ENCODE results near the gene CAPN10. TPM values are rescaled to one million over a fixed set of nuclear protein-coding genes. Genes with fewer than 3 reads are reported as not detected.
A peak's percentile ranks its signal among the peaks of the same experiment; 100 is the strongest.

Gene CAPN10
- total and polyA plus RNA-seq, 9 donors: 2.2 to 34.3 (median 25.1) TPM

DNA sequence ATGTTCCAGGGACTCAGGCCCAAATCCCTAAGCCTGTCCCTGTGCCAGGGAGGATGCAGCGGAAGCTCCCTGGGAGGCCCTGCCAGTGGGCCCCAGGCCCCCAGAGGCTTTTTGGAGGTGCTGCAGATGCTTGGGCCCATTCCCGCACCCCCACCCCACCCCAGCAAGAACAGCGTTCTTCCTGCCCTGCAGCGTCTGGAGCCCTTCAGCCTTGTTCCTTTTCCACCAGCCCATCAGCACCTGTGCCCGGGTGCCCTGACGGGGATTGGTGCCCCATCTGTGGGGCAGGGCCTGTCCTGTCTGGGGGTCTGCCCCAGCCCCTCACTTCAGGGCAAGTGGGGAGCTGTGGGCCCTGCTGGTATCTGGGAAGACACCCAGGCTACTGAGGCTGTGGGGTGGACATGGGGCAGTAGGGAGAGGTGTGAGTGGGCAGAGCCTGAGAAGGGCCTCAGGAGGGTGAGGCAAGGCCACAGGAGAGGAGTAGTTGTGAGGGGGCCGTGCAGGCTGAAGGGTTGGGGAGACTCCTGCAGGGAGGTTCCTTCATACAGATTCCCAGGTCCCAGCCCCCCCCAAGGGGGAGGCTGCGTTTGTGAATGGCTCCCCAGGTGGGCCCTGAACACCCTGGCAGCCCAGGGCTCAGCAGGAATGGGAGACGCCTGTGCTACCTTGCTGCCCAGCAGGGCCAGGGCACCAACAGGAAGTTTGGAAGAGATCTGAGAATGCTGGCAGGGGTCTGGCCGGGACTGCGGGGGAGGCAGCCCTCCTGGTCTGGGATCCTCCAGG lies 15.8 kb upstream of the CAPN10 start:
- 71 to 78% (median 74%) methylated on average over 10 to 11 of the region's 11 CpGs for WGBS, 3 donors
- TF ChIP-seq POLR2A (IDR thresholded peaks at IDR 0.05) (no peak), EP300 (IDR thresholded peaks at IDR 0.05) (no peak)
- TF ChIP-seq, protein P1, sequence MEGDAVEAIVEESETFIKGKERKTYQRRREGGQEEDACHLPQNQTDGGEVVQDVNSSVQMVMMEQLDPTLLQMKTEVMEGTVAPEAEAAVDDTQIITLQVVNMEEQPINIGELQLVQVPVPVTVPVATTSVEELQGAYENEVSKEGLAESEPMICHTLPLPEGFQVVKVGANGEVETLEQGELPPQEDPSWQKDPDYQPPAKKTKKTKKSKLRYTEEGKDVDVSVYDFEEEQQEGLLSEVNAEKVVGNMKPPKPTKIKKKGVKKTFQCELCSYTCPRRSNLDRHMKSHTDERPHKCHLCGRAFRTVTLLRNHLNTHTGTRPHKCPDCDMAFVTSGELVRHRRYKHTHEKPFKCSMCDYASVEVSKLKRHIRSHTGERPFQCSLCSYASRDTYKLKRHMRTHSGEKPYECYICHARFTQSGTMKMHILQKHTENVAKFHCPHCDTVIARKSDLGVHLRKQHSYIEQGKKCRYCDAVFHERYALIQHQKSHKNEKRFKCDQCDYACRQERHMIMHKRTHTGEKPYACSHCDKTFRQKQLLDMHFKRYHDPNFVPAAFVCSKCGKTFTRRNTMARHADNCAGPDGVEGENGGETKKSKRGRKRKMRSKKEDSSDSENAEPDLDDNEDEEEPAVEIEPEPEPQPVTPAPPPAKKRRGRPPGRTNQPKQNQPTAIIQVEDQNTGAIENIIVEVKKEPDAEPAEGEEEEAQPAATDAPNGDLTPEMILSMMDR (IDR thresholded peaks at IDR 0.05): no peak
- DNase-seq: peak; percentile 12 to 30 (median 21)
- no peaks in the 10 kb centered on the region for H3K27me3 ChIP-seq
- H3K9me3 ChIP-seq: no peaks in the 10 kb centered on the region
- H3K27ac ChIP-seq: no peak overlapping the region
- no peak overlapping the region for H3K4me3 ChIP-seq
- intact Hi-C loops (cut with DNase I): no loop called here
- H3K36me3 ChIP-seq: no peaks in the 10 kb centered on the region
- peaks cover 16% of the 10 kb centered on the region for H3K4me1 ChIP-seq (ENCODE audit: insufficient read depth)

DNA sequence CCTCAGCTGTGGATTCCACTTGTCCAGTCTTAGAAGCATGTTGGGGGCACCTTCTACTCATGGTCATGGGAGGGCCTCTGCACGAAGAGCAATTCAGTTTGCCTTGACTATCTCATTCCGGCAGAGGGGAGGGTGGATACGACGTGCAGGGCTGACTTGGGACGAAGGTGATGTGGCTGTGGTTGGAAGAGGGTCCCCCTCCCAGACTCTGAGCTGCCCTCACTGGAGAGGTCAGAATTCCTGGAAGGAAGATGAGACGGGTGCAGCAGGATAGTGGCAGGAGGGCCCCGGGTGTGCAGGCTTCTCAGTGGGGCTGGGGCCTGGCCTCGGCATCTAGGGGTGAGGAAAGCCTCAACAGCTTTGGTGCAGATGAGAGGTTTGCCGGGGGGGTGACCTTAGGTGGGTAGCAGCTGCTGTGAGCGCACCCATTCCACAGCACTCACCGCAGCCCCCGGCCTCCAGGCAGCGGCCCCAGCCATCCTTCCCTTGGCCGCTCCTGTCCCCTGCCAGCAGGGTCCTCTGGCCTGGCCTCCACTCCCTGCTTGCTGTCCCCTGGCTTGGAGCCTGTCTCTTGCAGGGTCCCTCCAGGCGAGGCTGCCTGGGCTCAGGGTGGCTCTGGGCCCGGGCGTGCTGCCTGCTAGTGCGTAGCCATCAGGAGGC lies 15.1 kb upstream of the CAPN10 start:
- Histone ChIP-seq H3K4me3 (no peak overlapping the region), H3K27ac (no peak overlapping the region), H3K27me3 (no peaks in the 10 kb centered on the region), H3K36me3 (no peaks in the 10 kb centered on the region), H3K9me3 (no peaks in the 10 kb centered on the region), H3K4me1 (ENCODE audit: insufficient read depth) (peaks cover 14% of the 10 kb centered on the region)
- intact Hi-C loops (cut with DNase I): no loop called here
- TF ChIP-seq, protein P1 (IDR thresholded peaks at IDR 0.05): no peak
- TF ChIP-seq EP300 (IDR thresholded peaks at IDR 0.05): no peak
- TF ChIP-seq POLR2A (IDR thresholded peaks at IDR 0.05): no peak
- 82 to 85% (median 83%) methylated on average over 17 to 18 of the region's 18 CpGs for WGBS, 3 donors
- DNase-seq: peak; percentile 9 to 33 (median 21)

DNA sequence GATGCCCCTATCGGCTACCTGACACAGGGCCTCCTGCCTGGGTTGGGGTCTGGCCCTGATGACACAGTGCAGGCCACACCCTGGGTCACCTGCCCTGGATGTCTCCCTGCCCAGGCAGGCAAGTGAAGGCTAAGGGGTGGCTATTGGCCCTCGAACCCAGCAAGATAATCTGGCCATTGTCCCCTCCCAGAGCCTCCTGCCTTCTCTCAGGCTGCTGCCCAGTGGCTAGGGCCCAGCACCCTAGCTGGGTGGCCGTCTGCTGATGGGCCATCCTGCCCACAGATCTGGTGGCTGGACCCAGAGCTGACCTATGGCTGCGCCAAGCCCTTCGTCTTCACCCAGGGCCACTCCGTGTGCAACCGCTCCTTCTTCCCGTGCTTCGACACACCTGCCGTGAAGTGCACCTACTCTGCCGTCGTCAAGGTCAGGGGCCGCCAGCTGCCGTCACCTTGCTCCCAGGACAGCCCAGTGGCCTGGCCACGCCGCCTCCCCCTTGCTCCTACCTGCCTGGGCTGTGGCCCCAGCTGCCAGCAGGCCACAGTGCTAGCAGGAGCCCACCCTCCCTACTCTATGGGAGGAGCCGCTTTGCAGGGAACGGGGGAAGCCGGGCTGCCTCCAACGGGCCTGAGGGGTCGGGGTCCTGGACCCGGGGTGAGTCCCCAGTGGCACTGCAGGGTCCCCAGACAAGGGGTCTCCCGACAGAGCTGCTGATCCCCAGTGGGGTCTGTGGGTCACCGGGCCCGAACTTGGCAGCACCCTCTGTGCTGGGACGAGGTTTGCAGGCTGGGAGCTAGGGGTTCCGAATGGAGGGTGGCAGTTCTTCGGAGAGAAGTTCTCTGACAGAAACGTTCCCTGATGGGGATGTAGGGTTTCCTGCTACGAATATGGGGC lies 14.1 kb upstream of the CAPN10 start:
- WGBS, 3 donors: 81 to 85% (median 84%) methylated on average over 30 of the region's 30 CpGs
- peak in 4 of 5 donors; percentile 16 to 36 (median 28) for DNase-seq
- no peaks in the 10 kb centered on the region for H3K27me3 ChIP-seq
- no peak overlapping the region for H3K4me3 ChIP-seq
- H3K27ac ChIP-seq: no peak overlapping the region
- H3K9me3 ChIP-seq: no peaks in the 10 kb centered on the region
- H3K36me3 ChIP-seq: no peaks in the 10 kb centered on the region
- H3K4me1 ChIP-seq (ENCODE audit: insufficient read depth): peaks cover 11% of the 10 kb centered on the region
- intact Hi-C loops (cut with DNase I): no loop called here
- TF ChIP-seq, protein P1 (IDR thresholded peaks at IDR 0.05): no peak
- TF ChIP-seq EP300 (IDR thresholded peaks at IDR 0.05): no peak
- TF ChIP-seq POLR2A (IDR thresholded peaks at IDR 0.05): no peak

DNA sequence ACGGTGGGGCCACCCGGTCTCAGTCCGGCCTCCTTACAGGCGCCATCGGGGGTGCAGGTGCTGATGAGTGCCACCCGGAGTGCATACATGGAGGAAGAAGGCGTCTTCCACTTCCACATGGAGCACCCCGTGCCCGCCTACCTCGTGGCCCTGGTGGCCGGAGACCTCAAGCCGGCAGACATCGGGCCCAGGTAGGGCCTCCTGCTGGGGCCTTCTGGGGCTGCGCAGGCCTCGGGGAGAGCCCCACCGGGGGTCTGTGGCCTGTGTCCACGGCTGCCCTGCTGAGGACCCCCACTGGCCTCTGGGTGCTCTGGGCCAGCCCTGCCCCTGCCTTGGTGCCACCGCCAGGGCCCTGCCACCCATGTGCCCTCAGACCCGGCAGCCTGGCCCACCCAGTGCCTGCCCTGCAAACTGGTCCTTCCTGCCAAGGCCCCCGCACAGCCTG lies 13.4 kb upstream of the CAPN10 start:
- TF ChIP-seq, protein P1 (IDR thresholded peaks at IDR 0.05): no peak
- TF ChIP-seq POLR2A (IDR thresholded peaks at IDR 0.05) (no peak), EP300 (IDR thresholded peaks at IDR 0.05) (no peak)
- Histone ChIP-seq H3K27me3 (no peaks in the 10 kb centered on the region), H3K36me3 (no peaks in the 10 kb centered on the region), H3K4me3 (no peak overlapping the region), H3K4me1 (ENCODE audit: insufficient read depth) (peaks cover 7% of the 10 kb centered on the region), H3K9me3 (no peaks in the 10 kb centered on the region), H3K27ac (no peak overlapping the region)
- 87 to 88% (median 87%) methylated on average over 17 to 20 of the region's 20 CpGs for WGBS, 3 donors
- intact Hi-C loops (cut with DNase I): no loop called here
- DNase-seq: peak in 3 of 5 donors; percentile 19 to 35 (median 20)

All from ovary (tissue), 9 donors.